T-cell (primary cell): ENCODE results near the gene HDAC8. TPM values are rescaled to one million over a fixed set of nuclear protein-coding genes. Genes with fewer than 3 reads are reported as not detected.
"Not testable (repeated sequence)": the region's sequence is repeated elsewhere in the genome, so short reads cannot be mapped to it uniquely, and the experiment has no call there.

Experiments
- ATAC-seq, 4 experiments: fragments of 200-7000 bp in 3 of 4; fragments of 150-1000 bp in 1 of 4; cut with Tn5 transposase; replicated peaks in 1 of 4; 1 replicate in 3 of 4; 2 replicates in 1 of 4; pipeline ENCODE4 v1.10.0; 2021; ENCODE audit warnings: moderate library complexity in 3 of 4, mild to moderate bottlenecking in 2 of 4, moderate number of reproducible peaks in 1 of 4
- CTCF ChIA-PET, 2 donors: fragments of 300-600 bp; sonication (Branson Sonifier 250); formaldehyde crosslinking; loops; one replicate each; lab custom pipeline; 2022; ENCODE audit warnings: antibody characterized with exemption in 2 of 2; lab: Charles Lee
- POLR2A ChIA-PET, 2 donors: fragments of 300-600 bp; sonication (Branson Sonifier 250); formaldehyde crosslinking; loops; one replicate each; lab custom pipeline; 2022; ENCODE audit warnings: antibody characterized with exemption in 2 of 2; lab: Charles Lee
- DNase-seq, 35 experiments: peaks; one replicate each; pipeline versions ENCODE4 v3.0.0 to v3.0.0-alpha.2; 2013 to 2023
- H3K27ac ChIP-seq: one replicate; pipeline ENCODE4 v1.5.1; 2013; ENCODE audit warnings: low read length
- H3K27me3 ChIP-seq, 2 experiments: replicated peaks in 1 of 2; 1 replicate in 1 of 2; 2 replicates in 1 of 2; pipeline versions ENCODE4 v1.6.1 to v1.7.0; 2013; ENCODE audit warnings: low read length in 1 of 2, mixed read lengths in 1 of 2; ENCODE audit not compliant: control insufficient read depth in 2 of 2, insufficient read depth in 2 of 2; ENCODE audit errors: extremely low read depth in 1 of 2
- H3K36me3 ChIP-seq, 2 donors: 1 replicate in 1 of 2; 2 replicates in 1 of 2; pipeline versions ENCODE4 v1.6.1 to v1.7.0; 2013; ENCODE audit warnings: low read length in 1 of 2; ENCODE audit not compliant: control insufficient read depth in 2 of 2, insufficient read depth in 1 of 2; ENCODE audit errors: extremely low read depth in 1 of 2
- H3K4me1 ChIP-seq, 2 experiments: 1 replicate in 1 of 2; 2 replicates in 1 of 2; pipeline versions ENCODE4 v1.6.1 to v1.7.0; 2013; ENCODE audit warnings: low read length in 2 of 2, mixed read lengths in 1 of 2; ENCODE audit not compliant: insufficient read depth in 2 of 2, control insufficient read depth in 1 of 2; ENCODE audit errors: extremely low read depth in 1 of 2
- H3K4me3 ChIP-seq, 2 donors: 1 replicate in 1 of 2; 2 replicates in 1 of 2; pipeline versions ENCODE4 v1.5.1 to v1.7.0; 2013; ENCODE audit warnings: mild to moderate bottlenecking in 2 of 2, low read length in 1 of 2, moderate library complexity in 1 of 2; ENCODE audit not compliant: control insufficient read depth in 1 of 2; ENCODE audit errors: extremely low read depth in 1 of 2
- H3K9me3 ChIP-seq: 2 replicates; pipeline ENCODE4 v1.7.0; 2013
- H3K27ac Mint-ChIP-seq, 2 donors: one replicate each; pipeline ENCODE4 v1.8.0; 2020 to 2021; ENCODE audit warnings: mild to moderate bottlenecking in 2 of 2, mixed read lengths in 2 of 2
- H3K27me3 Mint-ChIP-seq, 2 donors: one replicate each; pipeline ENCODE4 v1.8.0; 2021 to 2022; ENCODE audit warnings: mixed read lengths in 2 of 2
- H3K36me3 Mint-ChIP-seq: one replicate; pipeline ENCODE4 v1.8.0; 2021; ENCODE audit warnings: mixed read lengths
- H3K4me1 Mint-ChIP-seq, 3 donors: one replicate each; pipeline ENCODE4 v1.8.0; 2020 to 2022; ENCODE audit warnings: mixed read lengths in 3 of 3, mild to moderate bottlenecking in 1 of 3
- H3K4me3 Mint-ChIP-seq, 3 donors: one replicate each; pipeline ENCODE4 v1.8.0; 2020 to 2022; ENCODE audit warnings: mild to moderate bottlenecking in 3 of 3, mixed read lengths in 3 of 3, moderate library complexity in 3 of 3
- H3K9me3 Mint-ChIP-seq, 3 donors: one replicate each; pipeline ENCODE4 v1.8.0; 2020 to 2022; ENCODE audit warnings: mixed read lengths in 3 of 3
- WGBS: methylation state at CpG from one replicate; pipeline ENCODE4 v1.1.5; 2013; ENCODE audit warnings: missing lambda C conversion rate; ENCODE audit not compliant: insufficient coverage; 5-methylcytosine and 5-hydroxymethylcytosine counted together
- total RNA-seq, 35 experiments: library from RNA in 6 of 35; stranded (reverse) in 6 of 35; fragments of 120-200 nt in 1 of 35; gene quantifications; one replicate each; pipeline versions ENCODE4 v1.2.1 to v1.2.4 and lab custom pipeline; 2013 to 2026

Gene HDAC8
- total RNA-seq, 5 donors from 2014 or later (not counting 1 experiment from before 2014, with no cell fraction given) = 15.7 to 19.1 (median 16.9) TPM

GRCh38 chrX:72346302-72346949, 226.2 kb downstream of the HDAC8 start:
- no peak overlapping the region for H3K4me3 ChIP-seq
- H3K4me1 ChIP-seq = no peaks in the 10 kb centered on the region
- no peaks in the 10 kb centered on the region for H3K4me1 Mint-ChIP-seq
- H3K9me3 Mint-ChIP-seq = no peaks in the 10 kb centered on the region
- no peak overlapping the region for H3K4me3 Mint-ChIP-seq
- H3K36me3 ChIP-seq = peaks cover 0 to 3% of the 10 kb centered on the region in 2 donors
- no peak overlapping the region for H3K27ac ChIP-seq
- H3K9me3 ChIP-seq = no peaks in the 10 kb centered on the region
- H3K27me3 ChIP-seq = no peaks in the 10 kb centered on the region
- H3K27ac Mint-ChIP-seq = no peak overlapping the region
- 86% methylated on average over 1 of the region's 6 CpGs for WGBS
- DNase-seq = no peak
- CTCF ChIA-PET = interaction anchor here in 1 of 2 donors (0.6 kb wide), 1 partner anchor 1564 kb away, joined by 3 read pairs; no protein-coding TSS in a partner anchor
- H3K27me3 Mint-ChIP-seq = peaks cover 0 to 14% of the 10 kb centered on the region in 2 donors
- peaks cover 27% of the 10 kb centered on the region for H3K36me3 Mint-ChIP-seq
- ATAC-seq = no peak
- POLR2A ChIA-PET = no interaction called here

- no peak for ATAC-seq
- Histone ChIP-seq H3K4me1 (no peaks in the 10 kb centered on the region), H3K4me3 (no peak overlapping the region), H3K27me3 (no peaks in the 10 kb centered on the region), H3K27ac (no peak overlapping the region), H3K9me3 (no peaks in the 10 kb centered on the region), H3K36me3 (no peaks in the 10 kb centered on the region)
- no CpG with 5 or more reads among the region's 2 CpGs for WGBS
- Mint-ChIP-seq H3K9me3 (no peaks in the 10 kb centered on the region), H3K4me1 (no peaks in the 10 kb centered on the region), H3K27me3 (no peaks in the 10 kb centered on the region), H3K27ac (no peak overlapping the region), H3K36me3 (peaks cover 26% of the 10 kb centered on the region), H3K4me3 (no peak overlapping the region)
- ChIA-PET POLR2A (no interaction called here), CTCF (no interaction called here)
- DNase-seq = no peak
These were observed 232.0 kb downstream of the HDAC8 start for GRCh38 chrX:72340626-72341025.

- WGBS = no CpG with 5 or more reads among the region's 7 CpGs
- no peaks in the 10 kb centered on the region for H3K27me3 Mint-ChIP-seq
- no peak for DNase-seq
- no peak overlapping the region for H3K4me3 ChIP-seq
- H3K27ac Mint-ChIP-seq = no peak overlapping the region
- ATAC-seq = no peak
- no peak overlapping the region for H3K4me3 Mint-ChIP-seq
- H3K9me3 ChIP-seq = no peaks in the 10 kb centered on the region
- H3K36me3 Mint-ChIP-seq = peaks cover 28% of the 10 kb centered on the region
- no peak overlapping the region for H3K27ac ChIP-seq
- H3K27me3 ChIP-seq = no peaks in the 10 kb centered on the region
- ChIA-PET POLR2A (no interaction called here), CTCF (no interaction called here)
- no peaks in the 10 kb centered on the region for H3K9me3 Mint-ChIP-seq
- H3K4me1 Mint-ChIP-seq = no peaks in the 10 kb centered on the region
- no peaks in the 10 kb centered on the region for H3K4me1 ChIP-seq
- no peaks in the 10 kb centered on the region for H3K36me3 ChIP-seq
These were observed 232.6 kb downstream of the HDAC8 start for GRCh38 chrX:72340041-72340440.

GRCh38 chrX:72330131-72330530, 242.5 kb downstream of the HDAC8 start:
- ATAC-seq (no peak), DNase-seq (no peak)
- Mint-ChIP-seq H3K27me3 (peaks cover 0 to 14% of the 10 kb centered on the region in 2 donors), H3K36me3 (peaks cover 23% of the 10 kb centered on the region), H3K9me3 (no peaks in the 10 kb centered on the region), H3K4me3 (no peak overlapping the region), H3K27ac (no peak overlapping the region), H3K4me1 (peaks cover 0 to 6% (median 0%) of the 10 kb centered on the region in 3 donors)
- ChIA-PET POLR2A (no interaction called here), CTCF (no interaction called here)
- Histone ChIP-seq H3K27ac (no peak overlapping the region), H3K4me1 (no peaks in the 10 kb centered on the region), H3K36me3 (no peaks in the 10 kb centered on the region), H3K4me3 (no peak overlapping the region), H3K9me3 (no peaks in the 10 kb centered on the region), H3K27me3 (no peaks in the 10 kb centered on the region)
- 100% methylated on average over 1 of the region's 3 CpGs for WGBS

GRCh38 chrX:72326605-72327300, 245.9 kb downstream of the HDAC8 start:
- Histone ChIP-seq H3K36me3 (no peaks in the 10 kb centered on the region), H3K4me3 (no peak overlapping the region), H3K9me3 (no peaks in the 10 kb centered on the region), H3K4me1 (no peaks in the 10 kb centered on the region), H3K27me3 (no peaks in the 10 kb centered on the region), H3K27ac (no peak overlapping the region)
- DNase-seq (no peak), ATAC-seq (no peak)
- no peak overlapping the region for H3K4me3 Mint-ChIP-seq
- no peaks in the 10 kb centered on the region for H3K9me3 Mint-ChIP-seq
- POLR2A ChIA-PET = no interaction called here
- H3K36me3 Mint-ChIP-seq = peaks cover 13% of the 10 kb centered on the region
- H3K4me1 Mint-ChIP-seq = peaks cover 0 to 2% (median 0%) of the 10 kb centered on the region in 3 donors
- no peak overlapping the region for H3K27ac Mint-ChIP-seq
- WGBS = no CpG with 5 or more reads among the region's 8 CpGs
- peaks cover 0 to 21% of the 10 kb centered on the region in 2 donors for H3K27me3 Mint-ChIP-seq
- CTCF ChIA-PET = no interaction called here

GRCh38 chrX:72319651-72320050, 253.0 kb downstream of the HDAC8 start:
- not testable (repeated sequence) for H3K27me3 Mint-ChIP-seq, H3K4me3 ChIP-seq

More at GRCh38 chrX:72319651-72320050, 253.0 kb downstream of the HDAC8 start:
- POLR2A ChIA-PET, H3K4me1 ChIP-seq, H3K27me3 ChIP-seq, H3K9me3 Mint-ChIP-seq, H3K27ac ChIP-seq, ATAC-seq, H3K36me3 ChIP-seq, H3K4me1 Mint-ChIP-seq, H3K4me3 Mint-ChIP-seq, H3K27ac Mint-ChIP-seq, CTCF ChIA-PET, H3K9me3 ChIP-seq, H3K36me3 Mint-ChIP-seq, DNase-seq: not testable (repeated sequence)
- WGBS = no CpG with 5 or more reads among the region's 8 CpGs
